ENCODE results near the gene FOXK2. TPM values are rescaled to one million over a fixed set of nuclear protein-coding genes. Genes with fewer than 3 reads are reported as not detected.

The FOXK2 gene
- total RNA-seq, 2 experiments from 2014 or later = 59.4 to 67.2 TPM

- DNase-seq = no peak
- Mint-ChIP-seq H3K4me1 (peaks cover 10% of the 10 kb centered on the region), H3K27me3 (no peaks in the 10 kb centered on the region), H3K36me3 (peaks cover 11% of the 10 kb centered on the region), H3K4me3 (no peak overlapping the region), H3K9me3 (no peaks in the 10 kb centered on the region), H3K27ac (no peak overlapping the region)
Observed at GRCh38 chr17:82650723-82651122, 131.2 kb downstream of the FOXK2 start.

GRCh38 chr17:82653651-82654528, 134.4 kb downstream of the FOXK2 start:
- Mint-ChIP-seq H3K27ac (no peak overlapping the region), H3K4me3 (no peak overlapping the region), H3K9me3 (no peaks in the 10 kb centered on the region), H3K27me3 (no peaks in the 10 kb centered on the region), H3K4me1 (peaks cover 2% of the 10 kb centered on the region), H3K36me3 (no peaks in the 10 kb centered on the region)
- no peak for DNase-seq

Other genes with a start within 250 kb of the FOXK2 start
- gene CSNK1D, start 246.0 kb upstream of the FOXK2 start, total RNA-seq = 100 to 1,000 TPM; 110 to 115 TPM
- gene CD7, start 202.1 kb upstream of the FOXK2 start, total RNA-seq = 100 to 1,000 TPM; 291 to 293 TPM
- under 1 TPM; 0.72 to 0.74 TPM for gene SECTM1, start 186.0 kb upstream of the FOXK2 start, total RNA-seq
- under 1 TPM; 0.10 to 0.23 TPM for gene TEX19, start 160.5 kb upstream of the FOXK2 start, total RNA-seq
- not detected for gene UTS2R, start 148.0 kb upstream of the FOXK2 start, total RNA-seq
- gene HEXD, start 101.4 kb upstream of the FOXK2 start, total RNA-seq = 10 to 100 TPM; 17.3 to 20.3 TPM
- gene OGFOD3, start 101.1 kb upstream of the FOXK2 start, total RNA-seq = 10 to 100 TPM; 18.4 to 21.5 TPM
- gene CYBC1, start 69.0 kb upstream of the FOXK2 start, total RNA-seq = 100 to 1,000 TPM; 156 to 163 TPM
- 10 to 100 TPM; 49.9 to 51.3 TPM for gene NARF, start 61.0 kb upstream of the FOXK2 start, total RNA-seq
- gene WDR45B, start 128.7 kb downstream of the FOXK2 start, total RNA-seq = 10 to 100 TPM; 60.3 to 61.1 TPM
- 1 to 10 TPM; 2.1 to 3.1 TPM for gene RAB40B, start 179.0 kb downstream of the FOXK2 start, total RNA-seq
- gene FN3KRP, start 197.0 kb downstream of the FOXK2 start, total RNA-seq = 10 to 100 TPM; 33.6 to 34.1 TPM
- 1 to 10 TPM; 2.4 to 2.5 TPM for gene FN3K, start 215.9 kb downstream of the FOXK2 start, total RNA-seq
- gene TBCD, start 232.3 kb downstream of the FOXK2 start, total RNA-seq = 10 to 100 TPM; 74.5 to 76.9 TPM